SK-N-SH (cell line): Measurements from ENCODE around the gene CATSPERE. TPM values are rescaled to one million over a fixed set of nuclear protein-coding genes. Genes with fewer than 3 reads are reported as not detected.

Experiments used
- CTCF ChIA-PET: fragments of 300-600, 350-600 bp; formaldehyde crosslinking; extraction: SDS; loops from one replicate; lab custom pipeline; 2021; lab: Yijun Ruan, JAX
- POLR2A ChIA-PET: fragments of 350-600 bp; sonication (Branson Sonifier 250); formaldehyde crosslinking; extraction: SDS; loops from one replicate; lab custom pipeline; 2020; ENCODE audit warnings: antibody characterized with exemption, inconsistent platforms; lab: Yijun Ruan, JAX
- DNase-seq: peaks from one replicate; pipeline ENCODE4 v3.0.0; 2012
- H2AFZ ChIP-seq: fragments of 200-600 bp; sonication (generic); 2 replicates; pipeline ENCODE4 v1.8.1; 2016; ENCODE audit warnings: antibody characterized with exemption, mild to moderate bottlenecking, low read depth
- H3F3A ChIP-seq: fragments of 200-600 bp; sonication (generic); replicated peaks from 2 replicates; pipeline ENCODE3; 2016; ENCODE audit warnings: antibody characterized with exemption, mild to moderate bottlenecking; ENCODE audit not compliant: insufficient read depth
- H3K27ac ChIP-seq, 2 experiments: fragments of 200-500 bp in 1 of 2; fragments of 200-600 bp in 1 of 2; sonication (Bioruptor generic) in 1 of 2; sonication (generic), shearing (Covaris generic) in 1 of 2; 2 replicates each; pipeline versions ENCODE4 v1.5.1 to v1.6.1; 2014 to 2016; ENCODE audit warnings: low read depth in 2 of 2, inconsistent platforms in 1 of 2, low read length in 1 of 2, mild to moderate bottlenecking in 1 of 2, mixed read lengths in 1 of 2
- H3K27me3 ChIP-seq: fragments of 200-600 bp; sonication (generic), shearing (Covaris generic); 2 replicates; pipeline ENCODE4 v1.6.1; 2016; ENCODE audit warnings: mixed run types; ENCODE audit not compliant: insufficient read depth
- H3K36me3 ChIP-seq, 2 experiments: fragments of 200-500 bp in 1 of 2; fragments of 200-600 bp in 1 of 2; sonication (Bioruptor generic) in 1 of 2; sonication (generic) in 1 of 2; replicated peaks in 1 of 2; 2 replicates each; pipeline versions ENCODE3 to v1.5.1; 2014 to 2016; ENCODE audit warnings: low read length in 1 of 2, mild to moderate bottlenecking in 1 of 2; ENCODE audit not compliant: insufficient read depth in 2 of 2, control insufficient read depth in 1 of 2
- H3K4me1 ChIP-seq, 2 experiments: fragments of 200-500 bp in 1 of 2; fragments of 200-600 bp in 1 of 2; sonication (Bioruptor generic) in 1 of 2; sonication (generic), shearing (Covaris generic) in 1 of 2; 2 replicates each; pipeline versions ENCODE4 v1.5.1 to v1.6.1; 2014 to 2016; ENCODE audit warnings: low read depth in 1 of 2, low read length in 1 of 2, mixed run types in 1 of 2; ENCODE audit not compliant: insufficient read depth in 2 of 2, control insufficient read depth in 1 of 2
- H3K4me2 ChIP-seq: fragments of 200-600 bp; sonication (generic), shearing (Covaris generic); 2 replicates; pipeline ENCODE4 v1.6.1; 2017; ENCODE audit warnings: mixed run types
- H3K4me3 ChIP-seq, 2 experiments: fragments of 200-500 bp in 1 of 2; fragments of 200-600 bp in 1 of 2; sonication (Bioruptor generic) in 1 of 2; sonication (generic), shearing (Covaris generic) in 1 of 2; 2 replicates each; pipeline versions ENCODE4 v1.5.1 to v1.8.1; 2014 to 2016; ENCODE audit warnings: low read depth in 2 of 2, inconsistent platforms in 1 of 2, low read length in 1 of 2, mild to moderate bottlenecking in 1 of 2, mixed read lengths in 1 of 2, moderate library complexity in 1 of 2
- H3K79me2 ChIP-seq: fragments of 200-600 bp; sonication (generic); 2 replicates; pipeline ENCODE4 v1.8.1; 2017; ENCODE audit warnings: mild to moderate bottlenecking; ENCODE audit not compliant: insufficient read depth
- H3K9ac ChIP-seq: fragments of 200-600 bp; sonication (generic); 2 replicates; pipeline ENCODE4 v1.6.1; 2017; ENCODE audit warnings: mixed run types
- H3K9me2 ChIP-seq: fragments of 200-600 bp; sonication (generic); 2 replicates; pipeline ENCODE4 v1.6.1; 2017; ENCODE audit warnings: mixed run types
- H3K9me3 ChIP-seq: fragments of 200-600 bp; sonication (generic); 2 replicates; pipeline ENCODE4 v1.6.1; 2017; ENCODE audit warnings: mixed run types, mild to moderate bottlenecking, moderate library complexity
- H4K20me1 ChIP-seq: fragments of 200-600 bp; sonication (generic); 2 replicates; pipeline ENCODE4 v1.6.1; 2017; ENCODE audit warnings: mild to moderate bottlenecking, mixed run types; ENCODE audit not compliant: insufficient read depth
- ELF1 ChIP-seq: IDR thresholded peaks from 2 replicates; pipeline ENCODE4 v1.4.0; 2012
- EP300 ChIP-seq, 2 experiments: IDR thresholded peaks; 2 replicates each; pipeline versions ENCODE4 v1.4.0 to v1.6.1; 2012; ENCODE audit warnings: borderline replicate concordance in 1 of 2, low read depth in 1 of 2, low read length in 1 of 2
- EZH2phosphoT487 ChIP-seq: fragments of 200-600 bp; sonication (generic); IDR thresholded peaks from 2 replicates; pipeline ENCODE4 v1.6.1; 2017; ENCODE audit warnings: low read depth, mixed run types, mild to moderate bottlenecking, antibody characterized with exemption, moderate library complexity, borderline replicate concordance
- FOSL2 ChIP-seq: IDR thresholded peaks from 2 replicates; pipeline ENCODE4 v1.4.0; 2012; ENCODE audit warnings: low read depth, mild to moderate bottlenecking, moderate library complexity, borderline replicate concordance
- FOXJ3 ChIP-seq: sonication (generic); formaldehyde crosslinking; IDR thresholded peaks from 2 replicates; pipeline ENCODE4 v1.5.1; 2020; ENCODE audit warnings: mild to moderate bottlenecking, missing genetic modification reagents
- FOXM1 ChIP-seq: IDR thresholded peaks from 2 replicates; pipeline ENCODE4 v1.4.0; 2012; ENCODE audit warnings: low read depth, mild to moderate bottlenecking
- GABPA ChIP-seq: IDR thresholded peaks from 2 replicates; pipeline ENCODE4 v1.4.0; 2012; ENCODE audit warnings: low read depth, mild to moderate bottlenecking
- GATA2 ChIP-seq: sonication (generic); formaldehyde crosslinking; IDR thresholded peaks from 2 replicates; pipeline ENCODE4 v1.5.0; 2020; ENCODE audit warnings: mild to moderate bottlenecking, missing genetic modification reagents
- JUND ChIP-seq: IDR thresholded peaks from 2 replicates; pipeline ENCODE4 v1.4.0; 2012
- MEF2A ChIP-seq: IDR thresholded peaks from 2 replicates; pipeline ENCODE4 v1.4.0; 2012; ENCODE audit warnings: low read depth, borderline replicate concordance
- MXI1 ChIP-seq: IDR thresholded peaks from 2 replicates; pipeline ENCODE4 v1.6.1; 2012; ENCODE audit warnings: mild to moderate bottlenecking, low read depth, low read length, improper control_type of control experiment
- PBX3 ChIP-seq: IDR thresholded peaks from 2 replicates; pipeline ENCODE4; 2012
- POLR2AphosphoS5 ChIP-seq: IDR thresholded peaks from 2 replicates; pipeline ENCODE4 v1.6.1; 2012; ENCODE audit warnings: low read depth, low read length
- RAD21 ChIP-seq: IDR thresholded peaks from 2 replicates; pipeline ENCODE4 v1.6.1; 2012; ENCODE audit warnings: mild to moderate bottlenecking, low read length
- RXRA ChIP-seq: IDR thresholded peaks from 2 replicates; pipeline ENCODE4 v1.4.0; 2012; ENCODE audit warnings: low read depth, mild to moderate bottlenecking, borderline replicate concordance
- SIN3A ChIP-seq: IDR thresholded peaks from 2 replicates; pipeline ENCODE4 v1.6.1; 2012; ENCODE audit warnings: low read depth, mild to moderate bottlenecking, low read length, moderate library complexity, borderline replicate concordance
- SMC3 ChIP-seq: IDR thresholded peaks from 2 replicates; pipeline ENCODE4 v1.6.1; 2012; ENCODE audit warnings: low read depth, low read length, improper control_type of control experiment
- TCF12 ChIP-seq: IDR thresholded peaks from 2 replicates; pipeline ENCODE4 v1.4.0; 2012
- TEAD4 ChIP-seq: IDR thresholded peaks from 2 replicates; pipeline ENCODE4 v1.4.0; 2012; ENCODE audit warnings: mild to moderate bottlenecking, borderline replicate concordance; ENCODE audit not compliant: insufficient read depth
- USF2 ChIP-seq: fragments of 150-350 bp; IDR thresholded peaks from 2 replicates; pipeline ENCODE4 v1.6.1; 2017; ENCODE audit warnings: antibody characterized with exemption, low read length, low read depth, borderline replicate concordance
- WGBS: methylation state at CpG from one replicate; pipeline ENCODE4 v1.1.6; 2017; ENCODE audit warnings: low lambda C conversion rate; 5-methylcytosine and 5-hydroxymethylcytosine counted together
- polyA plus RNA-seq, 3 experiments: library from polyadenylated mRNA; depleted of rRNA; stranded (reverse); fragments of >200 nt; gene quantifications; 2 replicates each; pipeline ENCODE4 v1.2.3, GENCODE V29; 2012
- TF ChIP-seq, protein P1 (sequence below): IDR thresholded peaks from 2 replicates; pipeline ENCODE4 v1.4.0; 2012; ENCODE audit warnings: low read depth, borderline replicate concordance
- TF ChIP-seq, protein P2 (sequence below): IDR thresholded peaks from 2 replicates; pipeline ENCODE4 v1.4.0; 2012; ENCODE audit warnings: low read depth, borderline replicate concordance

The CATSPERE gene
- polyA plus RNA-seq, 1 of the 3 experiments (the other 2 are of a cell fraction): 0.30 TPM

- Histone ChIP-seq H3K4me2 (peak overlapping the region; percentile 58), H3K4me1 (peaks cover 37 to 45% of the 10 kb centered on the region in 2 experiments; a peak in 3 of 4 replicates), H3K9me2 (no peaks in the 10 kb centered on the region)
- CTCF ChIA-PET: interaction anchor here (1.2 kb wide), 1 partner anchor 11 kb away, joined by 4 read pairs; no protein-coding TSS in a partner anchor
- POLR2A ChIA-PET: no interaction called here
- no peak for TF ChIP-seq RXRA
- TF ChIP-seq, protein P1, sequence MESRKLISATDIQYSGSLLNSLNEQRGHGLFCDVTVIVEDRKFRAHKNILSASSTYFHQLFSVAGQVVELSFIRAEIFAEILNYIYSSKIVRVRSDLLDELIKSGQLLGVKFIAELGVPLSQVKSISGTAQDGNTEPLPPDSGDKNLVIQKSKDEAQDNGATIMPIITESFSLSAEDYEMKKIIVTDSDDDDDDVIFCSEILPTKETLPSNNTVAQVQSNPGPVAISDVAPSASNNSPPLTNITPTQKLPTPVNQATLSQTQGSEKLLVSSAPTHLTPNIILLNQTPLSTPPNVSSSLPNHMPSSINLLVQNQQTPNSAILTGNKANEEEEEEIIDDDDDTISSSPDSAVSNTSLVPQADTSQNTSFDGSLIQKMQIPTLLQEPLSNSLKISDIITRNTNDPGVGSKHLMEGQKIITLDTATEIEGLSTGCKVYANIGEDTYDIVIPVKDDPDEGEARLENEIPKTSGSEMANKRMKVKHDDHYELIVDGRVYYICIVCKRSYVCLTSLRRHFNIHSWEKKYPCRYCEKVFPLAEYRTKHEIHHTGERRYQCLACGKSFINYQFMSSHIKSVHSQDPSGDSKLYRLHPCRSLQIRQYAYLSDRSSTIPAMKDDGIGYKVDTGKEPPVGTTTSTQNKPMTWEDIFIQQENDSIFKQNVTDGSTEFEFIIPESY: no peak
- no peak for TF ChIP-seq SMC3
- no peak for TF ChIP-seq TEAD4
- TF ChIP-seq, all 33 proteins: peak for 0
- Histone ChIP-seq H3K9ac (peak overlapping the region; percentile 43; the same call in 1 of the 2 replicates), H3K4me3 (no peak overlapping the region; a peak in 1 of 4 replicates), H3K9me3 (no peaks in the 10 kb centered on the region), H3K27me3 (no peaks in the 10 kb centered on the region), H3K79me2 (peaks cover 96% of the 10 kb centered on the region), H4K20me1 (no peaks in the 10 kb centered on the region), H3K36me3 (peaks cover 24 to 37% of the 10 kb centered on the region in 2 experiments), H2AFZ (no peak overlapping the region), H3F3A (peaks cover 24% of the 10 kb centered on the region), H3K27ac (peak overlapping the region; percentile 82 to 95)
- no peak for DNase-seq
- WGBS: 58% methylated on average over 1 of the region's 1 CpG
These were observed 16.2 kb upstream of the CATSPERE start for GRCh38 chr1:244444854-244445253.

DNA sequence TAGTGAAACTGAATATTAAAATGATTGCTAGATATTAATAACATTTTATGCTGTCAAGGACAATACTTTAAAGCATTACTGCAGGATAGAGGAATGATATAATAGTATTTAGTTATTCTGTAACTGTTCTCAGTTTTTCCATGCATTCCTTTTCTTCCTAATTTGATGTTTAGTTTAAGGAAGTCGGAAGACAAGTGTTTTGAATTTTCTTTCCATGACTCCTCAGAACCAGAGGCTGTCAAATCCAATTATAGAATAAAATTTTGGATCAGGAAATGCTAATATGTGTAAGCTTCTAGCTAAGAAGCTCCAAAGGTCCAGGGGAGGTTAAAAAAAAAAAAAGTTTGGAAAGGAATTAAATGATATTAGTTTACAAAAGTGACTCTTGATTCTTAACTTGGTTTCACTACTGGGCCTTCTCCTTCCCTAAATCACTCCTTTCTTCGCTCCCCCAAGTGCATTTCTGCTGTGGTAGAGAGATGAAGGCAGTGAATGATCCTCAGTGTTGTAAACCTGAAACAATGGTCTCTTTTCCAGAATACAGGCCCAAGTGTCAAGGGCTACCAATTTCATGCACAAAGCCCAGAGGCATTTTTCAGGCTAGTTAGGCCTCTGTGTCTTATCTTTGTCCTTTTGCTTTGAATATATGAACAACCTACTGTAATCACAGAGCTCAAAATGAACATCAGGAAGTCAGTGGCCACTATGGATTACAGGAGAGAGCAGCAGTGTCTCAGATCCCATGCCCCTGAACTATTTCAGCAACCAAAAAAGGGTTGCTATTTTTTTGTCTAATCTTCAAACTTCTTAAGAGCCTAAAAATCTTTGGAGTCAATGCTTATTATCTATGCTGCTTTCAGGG is 15.5 kb upstream of the CATSPERE start:
- Histone ChIP-seq H4K20me1 (peaks cover 5% of the 10 kb centered on the region; the same call in 1 of the 2 replicates), H3K36me3 (peaks cover 27 to 37% of the 10 kb centered on the region in 2 experiments), H3K27ac (peak overlapping the region; percentile 82 to 95), H3K4me2 (peak overlapping the region; percentile 58), H3K27me3 (no peaks in the 10 kb centered on the region), H3K4me3 (no peak overlapping the region; a peak in 1 of 4 replicates), H3K9me2 (no peaks in the 10 kb centered on the region), H3K4me1 (peaks cover 42 to 51% of the 10 kb centered on the region in 2 experiments; a peak in 3 of 4 replicates), H3K9ac (peak overlapping the region; percentile 43), H2AFZ (no peak overlapping the region), H3K9me3 (no peaks in the 10 kb centered on the region), H3K79me2 (peaks cover 96% of the 10 kb centered on the region), H3F3A (peaks cover 24% of the 10 kb centered on the region)
- ChIA-PET POLR2A (no interaction called here), CTCF (interaction anchor here (1.2 to 1.5 kb wide), 3 partner anchors 10 to 25 kb away, joined by 3 to 4 read pairs (median 4); no protein-coding TSS in a partner anchor)
- WGBS: 45% methylated on average over 2 of the region's 2 CpGs
- peak; percentile 23 for DNase-seq
- TF ChIP-seq EZH2phosphoT487 (no peak), FOXM1 (no peak), TEAD4 (no peak), RXRA (no peak), RAD21 (no peak), FOXJ3 (CRISPR knock-in tag) (no peak), EP300 (IDR thresholded peaks at IDR 0.05; ENCODE audit: borderline replicate concordance in 1 of 2, low read depth in 1 of 2, low read length in 1 of 2) (no peak), GATA2 (CRISPR knock-in tag) (no peak), SIN3A (no peak), TCF12 (peak; percentile 5; the same call in 1 of the 2 replicates), POLR2AphosphoS5 (no peak), GABPA (no peak), USF2 (no peak), ELF1 (no peak), MXI1 (no peak), JUND (peak; percentile 49), PBX3 (peak; percentile 68), MEF2A (no peak), FOSL2 (peak; percentile 21; the same call in 1 of the 2 replicates)
- TF ChIP-seq, protein P2, sequence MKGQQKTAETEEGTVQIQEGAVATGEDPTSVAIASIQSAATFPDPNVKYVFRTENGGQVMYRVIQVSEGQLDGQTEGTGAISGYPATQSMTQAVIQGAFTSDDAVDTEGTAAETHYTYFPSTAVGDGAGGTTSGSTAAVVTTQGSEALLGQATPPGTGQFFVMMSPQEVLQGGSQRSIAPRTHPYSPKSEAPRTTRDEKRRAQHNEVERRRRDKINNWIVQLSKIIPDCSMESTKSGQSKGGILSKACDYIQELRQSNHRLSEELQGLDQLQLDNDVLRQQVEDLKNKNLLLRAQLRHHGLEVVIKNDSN: no peak
